DND-41 (cell line): Measurements from ENCODE around the gene MAN1B1.

ENCODE experiments used
- EZH2 ChIP-seq: IDR thresholded peaks from 3 replicates; pipeline ENCODE4 v1.6.1; 2012; ENCODE audit warnings: borderline replicate concordance, low read depth, mild to moderate bottlenecking, moderate library complexity, low read length, inconsistent platforms; ENCODE audit not compliant: severe bottlenecking
- TF ChIP-seq, protein P1 (sequence below): IDR thresholded peaks from 2 replicates; pipeline ENCODE4 v1.5.1; 2012; ENCODE audit warnings: borderline replicate concordance, low read length, moderate library complexity, mild to moderate bottlenecking; ENCODE audit not compliant: poor library complexity, severe bottlenecking; ENCODE audit errors: extremely low read depth

GRCh38 chr9:137062384-137062783 lies 24.4 kb upstream of the MAN1B1 start:
- TF ChIP-seq, protein P1, sequence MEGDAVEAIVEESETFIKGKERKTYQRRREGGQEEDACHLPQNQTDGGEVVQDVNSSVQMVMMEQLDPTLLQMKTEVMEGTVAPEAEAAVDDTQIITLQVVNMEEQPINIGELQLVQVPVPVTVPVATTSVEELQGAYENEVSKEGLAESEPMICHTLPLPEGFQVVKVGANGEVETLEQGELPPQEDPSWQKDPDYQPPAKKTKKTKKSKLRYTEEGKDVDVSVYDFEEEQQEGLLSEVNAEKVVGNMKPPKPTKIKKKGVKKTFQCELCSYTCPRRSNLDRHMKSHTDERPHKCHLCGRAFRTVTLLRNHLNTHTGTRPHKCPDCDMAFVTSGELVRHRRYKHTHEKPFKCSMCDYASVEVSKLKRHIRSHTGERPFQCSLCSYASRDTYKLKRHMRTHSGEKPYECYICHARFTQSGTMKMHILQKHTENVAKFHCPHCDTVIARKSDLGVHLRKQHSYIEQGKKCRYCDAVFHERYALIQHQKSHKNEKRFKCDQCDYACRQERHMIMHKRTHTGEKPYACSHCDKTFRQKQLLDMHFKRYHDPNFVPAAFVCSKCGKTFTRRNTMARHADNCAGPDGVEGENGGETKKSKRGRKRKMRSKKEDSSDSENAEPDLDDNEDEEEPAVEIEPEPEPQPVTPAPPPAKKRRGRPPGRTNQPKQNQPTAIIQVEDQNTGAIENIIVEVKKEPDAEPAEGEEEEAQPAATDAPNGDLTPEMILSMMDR: no peak
- no peak for TF ChIP-seq EZH2
